HFFc6 (cell line): Measurements from ENCODE around the gene FGF19. TPM values are rescaled to one million over a fixed set of nuclear protein-coding genes. Genes with fewer than 3 reads are reported as not detected.

ENCODE experiments used
- DNase-seq: peaks from one replicate; pipeline ENCODE4 v3.0.0-alpha.2; 2018
- H3K27ac Mint-ChIP-seq: 2 replicates; pipeline ENCODE4 v1.8.0; 2020; ENCODE audit warnings: mild to moderate bottlenecking, mixed read lengths
- H3K27me3 Mint-ChIP-seq: 2 replicates; pipeline ENCODE4 v1.8.0; 2021; ENCODE audit warnings: mild to moderate bottlenecking, moderate library complexity, mixed read lengths; ENCODE audit not compliant: insufficient read depth
- H3K36me3 Mint-ChIP-seq: 2 replicates; pipeline ENCODE4 v1.8.0; 2021; ENCODE audit warnings: low read depth, mixed read lengths
- H3K4me1 Mint-ChIP-seq: 2 replicates; pipeline ENCODE4 v1.8.0; 2020; ENCODE audit warnings: low read depth, mixed read lengths
- H3K4me3 Mint-ChIP-seq: 2 replicates; pipeline ENCODE4 v1.8.0; 2020; ENCODE audit warnings: mild to moderate bottlenecking, moderate library complexity, mixed read lengths
- H3K9me3 Mint-ChIP-seq: 2 replicates; pipeline ENCODE4 v1.8.0; 2020; ENCODE audit warnings: mild to moderate bottlenecking, mixed read lengths
- CTCF ChIP-seq: fragments of 200-600 bp; sonication (generic); IDR thresholded peaks from 2 replicates; pipeline ENCODE4 v1.5.0; 2021; ENCODE audit warnings: antibody characterized with exemption, mild to moderate bottlenecking
- total RNA-seq, 6 experiments: library from RNA; stranded (reverse); fragmentation: NEBNext Ultra II Directional; extraction: Animal tissue kit (Norgen Biotek cat#: 25700); gene quantifications; 2 replicates in 1 of 6; 3 replicates in 5 of 6; pipeline ENCODE4 v1.2.3, GENCODE V29; 2021

Gene FGF19
- total RNA-seq, 6 experiments from 2014 or later: not detected

DNA sequence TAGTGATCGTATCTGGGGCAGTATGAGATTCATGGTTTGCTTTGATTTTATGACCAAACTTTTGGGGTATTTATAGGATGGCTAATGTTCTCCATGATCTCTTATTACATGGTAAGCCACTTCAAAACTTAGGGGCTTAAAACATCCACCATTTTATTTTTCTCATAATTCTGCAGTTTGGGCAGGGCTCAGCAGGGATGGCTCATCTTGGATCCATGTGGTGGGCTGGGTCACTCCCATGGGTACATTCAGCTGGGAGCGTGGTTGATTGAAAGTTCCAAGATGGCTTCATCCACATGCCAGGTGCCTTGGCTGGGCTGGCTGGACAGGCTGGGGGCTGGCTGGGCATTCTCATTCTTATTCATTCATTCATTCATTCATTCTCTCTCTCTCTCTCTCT lies 30.5 kb upstream of the FGF19 start:
- DNase-seq: no peak
- TF ChIP-seq CTCF: no peak
- H3K27ac Mint-ChIP-seq: no peak overlapping the region
- H3K9me3 Mint-ChIP-seq: peaks cover 28% of the 10 kb centered on the region
- H3K4me3 Mint-ChIP-seq: no peak overlapping the region
- 0 out of 2 replicates have a peak, but pooled peaks cover 6% of the 10 kb centered on the region for H3K4me1 Mint-ChIP-seq
- H3K27me3 Mint-ChIP-seq: peaks cover 28% of the 10 kb centered on the region
- H3K36me3 Mint-ChIP-seq: peaks cover 8% of the 10 kb centered on the region

GRCh38 chr11:69732910-69733309 lies 29.1 kb upstream of the FGF19 start:
- H3K4me1 Mint-ChIP-seq: 0 out of 2 replicates have a peak, but pooled peaks cover 6% of the 10 kb centered on the region
- H3K9me3 Mint-ChIP-seq: peaks cover 19% of the 10 kb centered on the region
- no peak overlapping the region for H3K27ac Mint-ChIP-seq
- H3K36me3 Mint-ChIP-seq: peaks cover 8% of the 10 kb centered on the region
- no peak for DNase-seq
- no peak for TF ChIP-seq CTCF
- no peak overlapping the region for H3K4me3 Mint-ChIP-seq
- peaks cover 37% of the 10 kb centered on the region for H3K27me3 Mint-ChIP-seq

- DNase-seq: no peak
- Mint-ChIP-seq H3K9me3 (peaks cover 19% of the 10 kb centered on the region), H3K27me3 (peaks cover 46% of the 10 kb centered on the region)
These were observed 27.3 kb upstream of the FGF19 start for GRCh38 chr11:69731110-69731509.

DNA sequence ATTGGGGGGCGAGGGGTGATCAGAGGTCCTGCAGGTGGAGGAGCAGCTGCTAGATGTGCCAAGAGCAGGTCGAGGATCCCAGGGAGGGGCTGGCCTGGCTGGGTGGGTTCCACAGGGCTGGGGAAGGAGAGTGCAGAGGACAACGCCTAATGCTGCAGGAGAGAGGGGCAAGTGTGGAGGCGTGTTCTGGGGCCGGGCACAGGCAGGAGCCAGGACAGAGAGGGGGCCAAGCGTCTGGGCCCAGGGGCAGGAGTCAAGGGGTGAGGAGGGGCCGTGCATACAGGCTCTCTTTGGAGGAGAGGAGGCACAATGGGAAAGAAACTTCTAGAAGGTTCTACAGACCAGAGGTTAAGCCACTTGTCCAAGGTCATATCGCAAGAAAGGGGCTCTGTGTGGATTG lies 26.7 kb upstream of the FGF19 start:
- peaks cover 8% of the 10 kb centered on the region for H3K36me3 Mint-ChIP-seq
- peaks cover 46% of the 10 kb centered on the region for H3K27me3 Mint-ChIP-seq
- TF ChIP-seq CTCF: no peak
- no peak overlapping the region for H3K4me3 Mint-ChIP-seq
- peaks cover 13% of the 10 kb centered on the region for H3K4me1 Mint-ChIP-seq
- peaks cover 19% of the 10 kb centered on the region for H3K9me3 Mint-ChIP-seq
- no peak for DNase-seq
- no peak overlapping the region for H3K27ac Mint-ChIP-seq

More at GRCh38 chr11:69731110-69731509, 27.3 kb upstream of the FGF19 start:
- H3K4me1 Mint-ChIP-seq: peaks cover 8% of the 10 kb centered on the region
- no peak for TF ChIP-seq CTCF
- H3K4me3 Mint-ChIP-seq: no peak overlapping the region
- peaks cover 8% of the 10 kb centered on the region for H3K36me3 Mint-ChIP-seq
- H3K27ac Mint-ChIP-seq: no peak overlapping the region

- Mint-ChIP-seq H3K4me3 (no peak overlapping the region), H3K36me3 (peaks cover under 1% of the 10 kb centered on the region; the same call in 1 of the 2 replicates), H3K9me3 (peaks cover 10% of the 10 kb centered on the region), H3K27me3 (peaks cover 49% of the 10 kb centered on the region), H3K27ac (no peak overlapping the region), H3K4me1 (peaks cover 13% of the 10 kb centered on the region)
- DNase-seq: no peak
- TF ChIP-seq CTCF: no peak
These were observed 25.4 kb upstream of the FGF19 start for GRCh38 chr11:69729252-69729651.

GRCh38 chr11:69727266-69727665 lies 23.4 kb upstream of the FGF19 start:
- no peak for DNase-seq
- Mint-ChIP-seq H3K36me3 (no peaks in the 10 kb centered on the region), H3K4me1 (peaks cover 7% of the 10 kb centered on the region), H3K27me3 (peaks cover 63% of the 10 kb centered on the region), H3K4me3 (no peak overlapping the region), H3K27ac (no peak overlapping the region), H3K9me3 (no peaks in the 10 kb centered on the region)
- no peak for TF ChIP-seq CTCF
